HCT116 (cell line): Measurements from ENCODE around the gene SOX30. TPM values are rescaled to one million over a fixed set of nuclear protein-coding genes. Genes with fewer than 3 reads are reported as not detected.

ENCODE experiments used
- ATAC-seq: fragments of 200-7000 bp; cut with Tn5 transposase; 2 replicates; pipeline ENCODE4 v1.9.1; 2020; ENCODE audit warnings: mild to moderate bottlenecking, moderate library complexity
- BruUV-seq: library from RNA; stranded (reverse); fragments of 400-500 nt; replicated peaks from 2 replicates; lab custom pipeline; 2021; lab: Mats Ljungman, UMichigan
- CTCF ChIA-PET: fragments of 300-600 bp; sonication (Branson Sonifier 250); formaldehyde crosslinking; loops from one replicate; lab custom pipeline; 2021; ENCODE audit warnings: antibody characterized with exemption; lab: Charles Lee
- POLR2A ChIA-PET: fragments of 300-600, 350-600 bp; sonication (Branson Sonifier 250); formaldehyde crosslinking; loops from one replicate; lab custom pipeline; 2021; ENCODE audit warnings: antibody characterized with exemption; lab: Charles Lee
- RAD21 ChIA-PET, 2 experiments: fragments of 300-600 bp; sonication (Branson Sonifier 250); formaldehyde crosslinking; loops; one replicate each; lab custom pipeline; 2023; ENCODE audit warnings: low total read pairs in 2 of 2; ENCODE audit not compliant: uncharacterized antibody in 2 of 2, unreplicated experiment in 2 of 2, low non-redundant PET in 1 of 2; lab: Charles Lee
- DNase-seq: peaks from one replicate; pipeline ENCODE4 v3.0.0-alpha.2; 2010; ENCODE audit warnings: low read depth, low spot score
- H2AFZ ChIP-seq: fragments of 200-600 bp; shearing (Covaris generic), sonication (generic); 2 replicates; pipeline ENCODE4 v1.6.1; 2017; ENCODE audit warnings: low read depth, mixed run types, mixed read lengths, antibody characterized with exemption, low read length; ENCODE audit not compliant: poor library complexity, severe bottlenecking
- H3K27ac ChIP-seq: 2 replicates; pipeline ENCODE4 v1.5.1; 2012; ENCODE audit warnings: low read depth, low read length
- H3K27me3 ChIP-seq: fragments of 200-600 bp; sonication (generic); 2 replicates; pipeline ENCODE4 v1.6.1; 2016; ENCODE audit warnings: mixed run types, low read length, mixed read lengths; ENCODE audit not compliant: insufficient read depth
- H3K36me3 ChIP-seq, 2 experiments: fragments of 200-500 bp in 1 of 2; fragments of 200-600 bp in 1 of 2; sonication (Bioruptor generic) in 1 of 2; sonication (generic) in 1 of 2; 2 replicates each; pipeline versions ENCODE4 v1.5.1 to v1.6.1; 2014 to 2016; ENCODE audit warnings: low read length in 2 of 2, inconsistent platforms in 1 of 2, mixed read lengths in 1 of 2, mixed run types in 1 of 2; ENCODE audit not compliant: insufficient read depth in 2 of 2, control insufficient read depth in 1 of 2
- H3K4me1 ChIP-seq, 2 experiments: fragments of 200-600 bp in 1 of 2; sonication (generic) in 1 of 2; 2 replicates each; pipeline versions ENCODE4 v1.5.1 to v1.6.1; 2012 to 2017; ENCODE audit warnings: low read length in 2 of 2, inconsistent platforms in 1 of 2, mild to moderate bottlenecking in 1 of 2, mixed read lengths in 1 of 2, mixed run types in 1 of 2, moderate library complexity in 1 of 2; ENCODE audit not compliant: insufficient read depth in 2 of 2, control insufficient read depth in 1 of 2
- H3K4me2 ChIP-seq: fragments of 200-600 bp; sonication (generic); 2 replicates; pipeline ENCODE4 v1.6.1; 2017; ENCODE audit warnings: mixed run types, low read length, mixed read lengths
- H3K4me3 ChIP-seq, 2 experiments: fragments of 200-600 bp in 1 of 2; sonication (generic) in 1 of 2; replicated peaks in 1 of 2; 2 replicates each; pipeline ENCODE4 v1.5.1; 2011 to 2016; ENCODE audit warnings: low read length in 2 of 2, control low read depth in 1 of 2, low read depth in 1 of 2, mild to moderate bottlenecking in 1 of 2, mixed read lengths in 1 of 2, mixed run types in 1 of 2
- H3K79me2 ChIP-seq: fragments of 200-600 bp; sonication (generic); 2 replicates; pipeline ENCODE4 v1.6.1; 2017; ENCODE audit warnings: mild to moderate bottlenecking, mixed run types, low read length, moderate library complexity, mixed read lengths; ENCODE audit not compliant: insufficient read depth
- H3K9ac ChIP-seq: fragments of 200-600 bp; sonication (generic); 2 replicates; pipeline ENCODE4 v1.6.1; 2016; ENCODE audit warnings: low read length, mixed read lengths
- H3K9me2 ChIP-seq: fragments of 200-600 bp; sonication (generic), shearing (Covaris generic); 2 replicates; pipeline ENCODE4 v1.6.1; 2017; ENCODE audit warnings: mixed run types, mild to moderate bottlenecking, moderate library complexity; ENCODE audit not compliant: insufficient read depth
- H3K9me3 ChIP-seq, 2 experiments: fragments of 200-500 bp in 1 of 2; fragments of 200-600 bp in 1 of 2; sonication (Bioruptor generic) in 1 of 2; sonication (generic) in 1 of 2; 2 replicates each; pipeline ENCODE4 v1.6.1; 2014 to 2017; ENCODE audit warnings: low read length in 2 of 2, mixed read lengths in 2 of 2, inconsistent platforms in 1 of 2, low read depth in 1 of 2, mild to moderate bottlenecking in 1 of 2, mixed run types in 1 of 2, moderate library complexity in 1 of 2; ENCODE audit not compliant: control insufficient read depth in 1 of 2, insufficient read depth in 1 of 2
- H4K20me1 ChIP-seq: fragments of 200-600 bp; sonication (generic), shearing (Covaris generic); 2 replicates; pipeline ENCODE4 v1.6.1; 2017; ENCODE audit warnings: mixed run types, mild to moderate bottlenecking, moderate library complexity; ENCODE audit not compliant: insufficient read depth
- ATF3 ChIP-seq: IDR thresholded peaks from 2 replicates; pipeline ENCODE4 v1.6.1; 2012
- CBX3 ChIP-seq: IDR thresholded peaks from 2 replicates; pipeline ENCODE4 v1.6.1; 2012; ENCODE audit warnings: low read depth
- CEBPB ChIP-seq: IDR thresholded peaks from 2 replicates; pipeline ENCODE4 v1.6.1; 2012; ENCODE audit warnings: low read depth
- EGR1 ChIP-seq: IDR thresholded peaks from 2 replicates; pipeline ENCODE4 v1.6.1; 2012; ENCODE audit warnings: low read depth
- ELF1 ChIP-seq: IDR thresholded peaks from 2 replicates; pipeline ENCODE4 v1.6.1; 2012; ENCODE audit warnings: low read depth, borderline replicate concordance
- EZH2phosphoT487 ChIP-seq: fragments of 200-600 bp; IDR thresholded peaks from 2 replicates; pipeline ENCODE4 v1.6.1; 2018; ENCODE audit warnings: antibody characterized with exemption, borderline replicate concordance
- JUND ChIP-seq: IDR thresholded peaks from 2 replicates; pipeline ENCODE4 v1.6.1; 2012
- MAX ChIP-seq: IDR thresholded peaks from 2 replicates; pipeline ENCODE4 v1.6.1; 2012
- POLR2A ChIP-seq: IDR thresholded peaks from 2 replicates; pipeline ENCODE4 v1.7.0; 2011; ENCODE audit warnings: borderline replicate concordance; ENCODE audit not compliant: insufficient read depth, insufficient read length; ENCODE audit errors: extremely low read depth
- RAD21 ChIP-seq: IDR thresholded peaks from 2 replicates; pipeline ENCODE4 v1.6.1; 2012; ENCODE audit warnings: low read depth, mild to moderate bottlenecking
- REST ChIP-seq: IDR thresholded peaks from 2 replicates; pipeline ENCODE4 v1.6.1; 2012; ENCODE audit warnings: low read depth
- SIN3A ChIP-seq: IDR thresholded peaks from 2 replicates; pipeline ENCODE4 v1.6.1; 2012; ENCODE audit warnings: low read depth
- SRF ChIP-seq: IDR thresholded peaks from 2 replicates; pipeline ENCODE4 v1.6.1; 2012; ENCODE audit warnings: low read depth
- TCF7L2 ChIP-seq: IDR thresholded peaks from 2 replicates; pipeline ENCODE4 v1.7.0; 2011; ENCODE audit warnings: borderline replicate concordance, inconsistent platforms; ENCODE audit not compliant: insufficient read depth, insufficient read length; ENCODE audit errors: extremely low read depth
- YY1 ChIP-seq: IDR thresholded peaks from 2 replicates; pipeline ENCODE4 v1.6.1; 2011; ENCODE audit warnings: low read length, low read depth, moderate library complexity, mild to moderate bottlenecking; ENCODE audit not compliant: insufficient replicate concordance; ENCODE audit errors: extremely low read depth
- ZFX ChIP-seq: fragments of 450-650 bp; IDR thresholded peaks from 2 replicates; pipeline ENCODE4 v1.6.1; 2017
- intact Hi-C: fragments of 100-400 bp; cut with micrococcal nuclease; formaldehyde crosslinking; loops from 2 replicates; pipeline ENCODE4 v1.10.0; 2022
- total RNA-seq: library from RNA; stranded (reverse); gene quantifications from one replicate; pipeline ENCODE4 v1.2.1, GENCODE V29; 2021; ENCODE audit not compliant: unreplicated experiment
- TF ChIP-seq, protein P1 (sequence below): IDR thresholded peaks from 2 replicates; pipeline ENCODE4 v1.6.1; 2011; ENCODE audit warnings: mild to moderate bottlenecking, low read length, moderate library complexity; ENCODE audit not compliant: insufficient replicate concordance; ENCODE audit errors: extremely low read depth

SOX30 gene
- total RNA-seq, 1 experiment from 2014 or later = 0.27 TPM

DNA sequence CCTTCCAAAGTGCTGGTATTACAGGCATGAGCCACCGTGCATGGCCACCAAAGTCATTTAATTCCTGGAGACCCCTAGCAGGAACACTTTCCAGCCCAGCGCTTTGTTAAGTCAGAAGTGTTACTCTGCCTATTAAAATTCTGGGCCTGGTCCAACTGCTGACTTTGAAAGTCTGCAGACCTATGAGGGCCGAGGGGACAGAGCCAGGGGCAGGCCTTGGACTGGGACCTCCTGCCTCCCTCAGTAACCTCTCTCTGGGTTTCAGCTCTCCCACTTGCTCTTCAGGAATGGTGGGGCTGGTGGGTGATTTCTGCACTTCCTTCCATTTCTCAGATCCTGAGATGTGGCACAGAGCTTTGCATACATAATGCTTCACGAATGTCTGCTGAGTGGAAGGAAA, 28.8 kb upstream of the SOX30 start (continued):
- TF ChIP-seq RAD21 (no peak), SRF (no peak), CEBPB (no peak), ZFX (no peak)

GRCh38 chr5:157680239-157680638, 28.0 kb upstream of the SOX30 start:
- no peak overlapping the region for H3K4me3 ChIP-seq
- intact Hi-C loops = no loop called here
- ATAC-seq = no peak
- POLR2A ChIA-PET = no interaction called here
- H3K36me3 ChIP-seq = no peaks in the 10 kb centered on the region
- H3K27ac ChIP-seq = no peak overlapping the region
- BruUV-seq = no TSS peak
- H3K4me2 ChIP-seq = no peak overlapping the region
- H3K9me3 ChIP-seq = no peaks in the 10 kb centered on the region
- no peak overlapping the region for H3K9ac ChIP-seq
- TF ChIP-seq YY1 = no peak
- no peak for TF ChIP-seq POLR2A
- no peak for TF ChIP-seq RAD21
- no peak for TF ChIP-seq SRF
- TF ChIP-seq EZH2phosphoT487 = no peak
- TF ChIP-seq ZFX = no peak
- TF ChIP-seq ATF3 = no peak
- TF ChIP-seq CEBPB = no peak
- no peak for TF ChIP-seq JUND
- no peak for TF ChIP-seq TCF7L2
- TF ChIP-seq ELF1 = no peak
- TF ChIP-seq MAX = no peak
- no peak for TF ChIP-seq EGR1
- TF ChIP-seq SIN3A = no peak
- TF ChIP-seq, protein P1, sequence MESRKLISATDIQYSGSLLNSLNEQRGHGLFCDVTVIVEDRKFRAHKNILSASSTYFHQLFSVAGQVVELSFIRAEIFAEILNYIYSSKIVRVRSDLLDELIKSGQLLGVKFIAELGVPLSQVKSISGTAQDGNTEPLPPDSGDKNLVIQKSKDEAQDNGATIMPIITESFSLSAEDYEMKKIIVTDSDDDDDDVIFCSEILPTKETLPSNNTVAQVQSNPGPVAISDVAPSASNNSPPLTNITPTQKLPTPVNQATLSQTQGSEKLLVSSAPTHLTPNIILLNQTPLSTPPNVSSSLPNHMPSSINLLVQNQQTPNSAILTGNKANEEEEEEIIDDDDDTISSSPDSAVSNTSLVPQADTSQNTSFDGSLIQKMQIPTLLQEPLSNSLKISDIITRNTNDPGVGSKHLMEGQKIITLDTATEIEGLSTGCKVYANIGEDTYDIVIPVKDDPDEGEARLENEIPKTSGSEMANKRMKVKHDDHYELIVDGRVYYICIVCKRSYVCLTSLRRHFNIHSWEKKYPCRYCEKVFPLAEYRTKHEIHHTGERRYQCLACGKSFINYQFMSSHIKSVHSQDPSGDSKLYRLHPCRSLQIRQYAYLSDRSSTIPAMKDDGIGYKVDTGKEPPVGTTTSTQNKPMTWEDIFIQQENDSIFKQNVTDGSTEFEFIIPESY = no peak
- TF ChIP-seq CBX3 = no peak
- no peak for TF ChIP-seq REST
- no peaks in the 10 kb centered on the region for H3K9me2 ChIP-seq
- no peaks in the 10 kb centered on the region for H4K20me1 ChIP-seq
- H3K79me2 ChIP-seq = no peaks in the 10 kb centered on the region
- no peaks in the 10 kb centered on the region for H3K4me1 ChIP-seq
- CTCF ChIA-PET = no interaction called here
- no peaks in the 10 kb centered on the region for H3K27me3 ChIP-seq
- RAD21 ChIA-PET = no interaction called here
- H2AFZ ChIP-seq = no peak overlapping the region
- no peak for DNase-seq
